GM12878 (cell line): Measurements from ENCODE around the gene DCUN1D4. TPM values are rescaled to one million over a fixed set of nuclear protein-coding genes. Genes with fewer than 3 reads are reported as not detected.

ENCODE experiments used
- ATAC-seq: fragments of 200-7000 bp; cut with Tn5 transposase; 3 replicates; pipeline ENCODE4 v1.9.1; 2020; ENCODE audit warnings: mild to moderate bottlenecking, moderate library complexity
- BruUV-seq: library from RNA; stranded (reverse); fragments of 400-500 nt; replicated peaks from 2 replicates; lab custom pipeline; 2021; lab: Mats Ljungman, UMichigan
- CTCF ChIA-PET: fragments of 300-600 bp; sonication (Branson Sonifier 250); formaldehyde crosslinking; extraction: SDS; loops from one replicate; lab custom pipeline; 2021; ENCODE audit warnings: inconsistent platforms; lab: Yijun Ruan, JAX
- POLR2A ChIA-PET: fragments of 350-600 bp; formaldehyde crosslinking; extraction: SDS; loops from one replicate; lab custom pipeline; 2021; ENCODE audit warnings: inconsistent platforms; lab: Charles Lee
- RAD21 ChIA-PET: fragments of 300-600 bp; sonication (Branson Sonifier 250); formaldehyde crosslinking; loops from one replicate; lab custom pipeline; 2023; ENCODE audit warnings: antibody characterized with exemption; ENCODE audit not compliant: unreplicated experiment; lab: Charles Lee
- SMC1A ChIA-PET: fragments of 300-600 bp; sonication (Branson Sonifier 250); formaldehyde crosslinking; loops from one replicate; lab custom pipeline; 2023; ENCODE audit not compliant: unreplicated experiment, uncharacterized antibody; lab: Charles Lee
- DNase-seq: peaks from one replicate; pipeline ENCODE4 v3.0.0-alpha.2; 2011; ENCODE audit warnings: low read depth, low spot score
- FAIRE-seq: peaks from 3 replicates; lab custom pipeline; 2011; peaks lifted over from hg19 to GRCh38; lab: Jason Lieb, UNC
- H2AFZ ChIP-seq: 2 replicates; pipeline ENCODE4 v1.6.0; 2011; ENCODE audit warnings: low read depth, low read length, control low read depth; ENCODE audit not compliant: control insufficient read depth
- H3K27ac ChIP-seq: 2 replicates; pipeline ENCODE4 v1.5.1; 2011; ENCODE audit warnings: control low read depth; ENCODE audit not compliant: control insufficient read depth, insufficient read depth
- H3K27me3 ChIP-seq, 2 experiments: replicated peaks in 1 of 2; 2 replicates each; pipeline versions ENCODE4 v1.6.0 to v1.6.1; 2011; ENCODE audit warnings: low read length in 1 of 2; ENCODE audit not compliant: control insufficient read depth in 2 of 2, insufficient read depth in 2 of 2
- H3K36me3 ChIP-seq, 2 experiments: 2 replicates each; pipeline ENCODE4 v1.5.1; 2011; ENCODE audit warnings: low read length in 1 of 2; ENCODE audit not compliant: control insufficient read depth in 2 of 2, insufficient read depth in 2 of 2
- H3K4me1 ChIP-seq: 2 replicates; pipeline ENCODE4 v1.6.1; 2011; ENCODE audit warnings: mild to moderate bottlenecking, low read length, moderate library complexity, mixed read lengths; ENCODE audit not compliant: control insufficient read depth, insufficient read depth
- H3K4me2 ChIP-seq: 2 replicates; pipeline ENCODE4 v1.6.0; 2011; ENCODE audit warnings: control low read depth; ENCODE audit not compliant: control insufficient read depth, insufficient read depth
- H3K4me3 ChIP-seq: fragments of 200-600 bp; sonication (generic); 2 replicates; pipeline ENCODE4 v1.5.1; 2016
- H3K79me2 ChIP-seq: 2 replicates; pipeline ENCODE4 v1.6.0; 2011; ENCODE audit warnings: low read length; ENCODE audit not compliant: control insufficient read depth, insufficient read depth
- H3K9ac ChIP-seq: 2 replicates; pipeline ENCODE4 v1.8.0; 2011; ENCODE audit warnings: low read length, control low read depth, mixed read lengths; ENCODE audit not compliant: control insufficient read depth, insufficient read depth
- H3K9me3 ChIP-seq: replicated peaks from 3 replicates; pipeline ENCODE4 v1.5.1; 2011; ENCODE audit warnings: mild to moderate bottlenecking, low read length; ENCODE audit not compliant: control insufficient read depth, insufficient read depth
- H4K20me1 ChIP-seq: 2 replicates; pipeline ENCODE4 v1.6.0; 2011; ENCODE audit not compliant: control insufficient read depth, insufficient read depth
- CEBPZ ChIP-seq: fragments of 150-350 bp; IDR thresholded peaks from 2 replicates; pipeline ENCODE4 v1.6.1; 2016; ENCODE audit warnings: low read depth, low read length
- ESRRA ChIP-seq: IDR thresholded peaks from 2 replicates; pipeline ENCODE4 v1.6.1; 2012; ENCODE audit warnings: mild to moderate bottlenecking, low read length, improper control_type of control experiment
- KLF5 ChIP-seq: fragments of 450-650 bp; IDR thresholded peaks from 2 replicates; pipeline ENCODE4 v1.6.1; 2014; ENCODE audit warnings: mild to moderate bottlenecking; ENCODE audit not compliant: partially characterized antibody
- MEF2B ChIP-seq: fragments of 450-650 bp; IDR thresholded peaks from 2 replicates; pipeline ENCODE4 v1.6.1; 2018; ENCODE audit warnings: mild to moderate bottlenecking, moderate library complexity; ENCODE audit not compliant: partially characterized antibody, poor library complexity, severe bottlenecking
- MYC ChIP-seq: IDR thresholded peaks from 2 replicates; pipeline ENCODE4 v1.6.1; 2011; ENCODE audit warnings: mild to moderate bottlenecking, low read length, moderate library complexity, inconsistent platforms; ENCODE audit not compliant: insufficient read depth, insufficient replicate concordance, insufficient read length, severe bottlenecking
- RCOR1 ChIP-seq: conservative IDR thresholded peaks from 2 replicates; pipeline ENCODE4 v1.6.1; 2012; ENCODE audit warnings: low read depth, low read length, improper control_type of control experiment
- STAT3 ChIP-seq: IDR thresholded peaks from 2 replicates; pipeline ENCODE4 v1.6.1; 2011; ENCODE audit warnings: low read depth, low read length, improper control_type of control experiment
- SUPT20H ChIP-seq: IDR thresholded peaks from 2 replicates; pipeline ENCODE4 v1.6.1; 2011; ENCODE audit warnings: low read depth, mild to moderate bottlenecking, low read length, moderate library complexity, borderline replicate concordance; ENCODE audit not compliant: control insufficient read depth
- USF1 ChIP-seq: IDR thresholded peaks from 2 replicates; pipeline ENCODE4 v1.6.1; 2011; ENCODE audit warnings: borderline replicate concordance, low read depth, mild to moderate bottlenecking, moderate library complexity, mixed read lengths, low read length; ENCODE audit not compliant: insufficient read depth; ENCODE audit errors: extremely low read length
- ZNF217 ChIP-seq: fragments of 450-650 bp; IDR thresholded peaks from 2 replicates; pipeline ENCODE4 v1.6.1; 2017; ENCODE audit warnings: antibody characterized with exemption, mild to moderate bottlenecking
- ZNF687 ChIP-seq: fragments of 450-650 bp; IDR thresholded peaks from 2 replicates; pipeline ENCODE4 v1.6.1; 2017; ENCODE audit warnings: mild to moderate bottlenecking, moderate library complexity
- WGBS: methylation state at CpG from one replicate; pipeline ENCODE4 v1.1.6; 2016; ENCODE audit warnings: low lambda C conversion rate; ENCODE audit not compliant: insufficient replicate concordance, insufficient coverage; ENCODE audit errors: missing lambda C conversion rate; 5-methylcytosine and 5-hydroxymethylcytosine counted together
- in situ Hi-C: fragments of 300-500 bp; cut with MboI; formaldehyde crosslinking; loops from 9 replicates; pipeline ENCODE4 v1.14.3; 2018; ENCODE audit warnings: mixed read lengths
- intact Hi-C: fragments of 100-400 bp; cut with micrococcal nuclease; formaldehyde crosslinking; loops from one replicate; pipeline ENCODE4 v1.14.2; 2022; ENCODE audit not compliant: unreplicated experiment
- polyA plus RNA-seq, 11 experiments: library from polyadenylated mRNA; depleted of rRNA in 4 of 11; unstranded in 6 of 11; stranded (reverse) in 5 of 11; fragments of >200 nt; fragmentation: Nextera tagmentation in 4 of 11; fragmentation: Illumina TruSeq in 1 of 11; extraction: Ambion mirVana in 4 of 11; extraction: Trizol in 1 of 11; gene quantifications; 1 replicate in 1 of 11; 2 replicates in 10 of 11; pipeline versions ENCODE4 v1.2.1 to v1.2.3, GENCODE V29; 2011 to 2016; ENCODE audit warnings: inconsistent platforms in 2 of 11, missing spikeins in 2 of 11, low read depth in 1 of 11
- total RNA-seq, 4 experiments: library from RNA; depleted of rRNA in 3 of 4; stranded (reverse); fragments of >200 nt in 3 of 4; fragmentation: Illumina TruSeq in 1 of 4; extraction: Trizol in 1 of 4; gene quantifications; 2 replicates each; pipeline versions ENCODE4 v1.2.1 to v1.2.3, GENCODE V29; 2013 to 2021

DCUN1D4 gene
- total and polyA plus RNA-seq, 10 of the 15 experiments (the other 5 are each of a cell fraction or from before 2014, with no cell fraction given), result 7.1 to 62.6 (median 16.8) TPM

GRCh38 chr4:51865717-51866116 is 22.8 kb downstream of the DCUN1D4 start (continued):
- no peak for TF ChIP-seq MEF2B

GRCh38 chr4:51866835-51867234 is 23.9 kb downstream of the DCUN1D4 start:
- no peak overlapping the region for H3K4me2 ChIP-seq
- ChIA-PET RAD21 (no interaction called here), CTCF (interaction anchor here (0.9 to 1.0 kb wide), 2 partner anchors 13 to 29 kb away, joined by 3 to 4 read pairs; no protein-coding TSS in a partner anchor), POLR2A (no interaction called here), SMC1A (no interaction called here)
- H3K4me1 ChIP-seq, result no peaks in the 10 kb centered on the region
- WGBS, result 96% methylated on average over 7 of the region's 7 CpGs
- FAIRE-seq, result no peak
- H3K27me3 ChIP-seq, result no peaks in the 10 kb centered on the region
- H3K27ac ChIP-seq, result no peak overlapping the region
- H3K79me2 ChIP-seq, result no peaks in the 10 kb centered on the region
- in situ Hi-C loops (no loop called here), intact Hi-C loops (no loop called here)
- H3K9me3 ChIP-seq, result no peaks in the 10 kb centered on the region
- BruUV-seq, result no TSS peak
- H4K20me1 ChIP-seq, result no peaks in the 10 kb centered on the region
- peaks cover 14 to 19% of the 10 kb centered on the region in 2 experiments for H3K36me3 ChIP-seq
- no peak overlapping the region for H3K4me3 ChIP-seq
- no peak overlapping the region for H2AFZ ChIP-seq
- DNase-seq, result no peak
- H3K9ac ChIP-seq, result no peak overlapping the region
- no peak for ATAC-seq
- no peak for TF ChIP-seq SUPT20H
- TF ChIP-seq KLF5, result no peak
- TF ChIP-seq STAT3, result no peak
- TF ChIP-seq CEBPZ, result no peak
- TF ChIP-seq MYC, result no peak
- no peak for TF ChIP-seq ZNF217
- TF ChIP-seq ZNF687, result no peak
- TF ChIP-seq USF1, result no peak
- TF ChIP-seq RCOR1, result no peak
- no peak for TF ChIP-seq ESRRA
